ENCODE data around the gene LAMA5. TPM values are rescaled to one million over a fixed set of nuclear protein-coding genes. Genes with fewer than 3 reads are reported as not detected.

Gene LAMA5
- total and polyA plus RNA-seq, 2 of the 8 experiments (the other 6 are each of a cell fraction or from before 2014, with no cell fraction given), result 34.4 to 225 TPM

DNA sequence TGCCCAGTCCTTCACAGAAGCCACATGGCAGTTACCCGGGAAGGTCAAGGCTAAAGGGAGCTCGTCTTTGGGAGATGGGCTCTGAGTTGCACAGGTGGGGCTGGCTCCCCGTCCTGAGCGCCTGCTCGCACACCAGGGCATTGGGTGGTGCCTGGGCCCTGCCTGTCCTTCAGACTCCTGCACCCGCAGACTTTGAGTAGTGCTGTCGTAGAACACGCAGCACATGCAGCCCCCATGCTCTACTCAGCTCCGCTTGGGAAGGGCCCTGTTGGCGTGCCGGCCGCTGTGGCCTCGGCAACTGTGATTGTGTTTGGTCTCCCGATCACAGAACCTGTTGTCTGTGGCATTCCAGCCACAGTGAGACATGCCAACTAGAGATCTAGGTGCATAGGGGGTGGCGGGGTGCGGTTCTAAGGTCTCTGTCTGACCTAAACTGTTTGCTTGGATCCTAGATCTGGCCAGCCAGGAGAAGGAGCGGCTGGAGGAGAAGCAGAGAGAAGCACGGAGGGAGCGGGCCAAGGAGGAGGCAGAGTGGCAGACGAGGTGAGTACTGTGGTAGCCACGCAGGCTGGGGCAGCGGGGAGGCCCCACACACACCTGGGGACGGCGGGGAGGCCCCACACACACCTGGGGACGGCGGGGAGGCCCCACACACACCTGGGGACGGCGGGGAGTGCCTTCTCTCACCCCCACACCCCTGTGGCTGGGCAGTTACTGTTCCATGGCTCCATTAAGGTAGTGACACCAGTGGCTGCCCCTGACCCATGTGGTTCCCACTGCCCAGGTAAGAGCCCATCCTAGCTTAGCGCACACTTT, 75.7 kb downstream of the LAMA5 start:
- peaks cover 2 to 5% of the 10 kb centered on the region in 2 experiments for H4K20me1 ChIP-seq (replicated peaks in 1 of 2; ENCODE audit: control insufficient read depth in 1 of 2, insufficient read depth in 2 of 2, low read length in 2 of 2)
- no peak overlapping the region for H2AFZ ChIP-seq (ENCODE audit: low read length)
- peaks cover 5 to 41% (median 11%) of the 10 kb centered on the region in 4 experiments; a peak in 5 of 8 replicates for H3K36me3 ChIP-seq (ENCODE audit: control insufficient read depth in 2 of 4, insufficient read depth in 4 of 4, low read length in 3 of 4)
- no peak overlapping the region for H2BK20ac ChIP-seq (ENCODE audit: low read length)
- ChIA-PET CTCF (ENCODE audit: partially characterized antibody) (interaction anchor here (2.6 kb wide), 1 partner anchor 9 kb away, joined by 9 read pairs; no protein-coding TSS in a partner anchor), POLR2A (ENCODE audit: partially characterized antibody) (no interaction called here)
- H2BK120ac ChIP-seq (replicated peaks; ENCODE audit: low read depth, low read length), result no peak overlapping the region
- H3K9ac ChIP-seq (replicated peaks in 1 of 4; ENCODE audit: extremely low read depth in 1 of 4, low read depth in 3 of 4, low read length in 3 of 4), result no peak overlapping the region
- H3K14ac ChIP-seq (ENCODE audit: insufficient read length), result no peak overlapping the region
- H3K18ac ChIP-seq (ENCODE audit: extremely low read depth, low read length), result no peak overlapping the region
- H2BK12ac ChIP-seq (ENCODE audit: low read depth, low read length), result no peak overlapping the region
- no peaks in the 10 kb centered on the region for H3K27me3 ChIP-seq (replicated peaks in 1 of 4; ENCODE audit: control insufficient read depth in 3 of 4, extremely low read depth in 1 of 4, insufficient read depth in 3 of 4, low read length in 3 of 4)
- no peaks in the 10 kb centered on the region for H3K23me2 ChIP-seq (ENCODE audit: low read depth, low read length)
- no peak overlapping the region for H3K4me2 ChIP-seq (ENCODE audit: insufficient read depth in 1 of 2, low read depth in 2 of 2, low read length in 2 of 2)
- H3K79me1 ChIP-seq (ENCODE audit: low read depth, low read length), result no peaks in the 10 kb centered on the region; the same call in 1 of the 2 replicates
- H3K4me3 ChIP-seq (ENCODE audit: extremely low read depth in 1 of 4, insufficient read depth in 2 of 4, low read depth in 3 of 4, low read length in 4 of 4), result no peak overlapping the region
- no peak overlapping the region for H2BK5ac ChIP-seq (ENCODE audit: low read depth, low read length)
- no peaks in the 10 kb centered on the region for H3K4me1 ChIP-seq (replicated peaks in 1 of 4; ENCODE audit: control insufficient read depth in 3 of 4, insufficient read depth in 4 of 4, low read length in 3 of 4)
- H3K56ac ChIP-seq (replicated peaks; ENCODE audit: insufficient read length, low read depth, low read length), result no peak overlapping the region
- no peaks in the 10 kb centered on the region for H3K79me2 ChIP-seq (ENCODE audit: control insufficient read depth in 1 of 2, insufficient read depth in 2 of 2, low read length in 2 of 2)
- 92% methylated on average over 25 of the region's 29 CpGs; no CpG with 5 or more reads in 1 of the 2 experiments for WGBS, 2 experiments (ENCODE audit: extremely low coverage in 1 of 2, insufficient coverage in 1 of 2, insufficient read length in 1 of 2, insufficient replicate concordance in 2 of 2, low coverage in 1 of 2, low lambda C conversion rate in 2 of 2, missing lambda C conversion rate in 1 of 2)
- no peak overlapping the region for H4K8ac ChIP-seq (ENCODE audit: extremely low read depth, insufficient read depth, low read length)
- no peak for DNase-seq (ENCODE audit: low read depth in 1 of 2, low spot score in 2 of 2)
- no peak overlapping the region for H3K27ac ChIP-seq (ENCODE audit: low read depth, low read length)
- no peak overlapping the region for H2BK15ac ChIP-seq (ENCODE audit: low read length)
- no peaks in the 10 kb centered on the region for H3K9me3 ChIP-seq (ENCODE audit: insufficient read depth in 2 of 2, low read depth in 1 of 2, low read length in 1 of 2)
- no peak overlapping the region for H4K91ac ChIP-seq (replicated peaks; ENCODE audit: insufficient read length, low read length)
- H2AK5ac ChIP-seq (ENCODE audit: low read depth, low read length), result no peak overlapping the region
- H3K4ac ChIP-seq (replicated peaks; ENCODE audit: insufficient read length, low read depth, low read length), result no peak overlapping the region
- no peak for FAIRE-seq
- no peak overlapping the region for H4K5ac ChIP-seq (ENCODE audit: insufficient read length, low read depth, low read length)
- TF ChIP-seq, protein P1, sequence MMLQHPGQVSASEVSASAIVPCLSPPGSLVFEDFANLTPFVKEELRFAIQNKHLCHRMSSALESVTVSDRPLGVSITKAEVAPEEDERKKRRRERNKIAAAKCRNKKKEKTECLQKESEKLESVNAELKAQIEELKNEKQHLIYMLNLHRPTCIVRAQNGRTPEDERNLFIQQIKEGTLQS (IDR thresholded peaks at IDR 0.05; ENCODE audit: insufficient read depth, low read depth, low read length), result no peak
- TF ChIP-seq CHD1 (IDR thresholded peaks at IDR 0.05; ENCODE audit: low read depth, low read length), result no peak
- TF ChIP-seq GABPA (IDR thresholded peaks at IDR 0.05; ENCODE audit: borderline replicate concordance, insufficient read depth, low read length), result no peak
- TF ChIP-seq, protein P2, sequence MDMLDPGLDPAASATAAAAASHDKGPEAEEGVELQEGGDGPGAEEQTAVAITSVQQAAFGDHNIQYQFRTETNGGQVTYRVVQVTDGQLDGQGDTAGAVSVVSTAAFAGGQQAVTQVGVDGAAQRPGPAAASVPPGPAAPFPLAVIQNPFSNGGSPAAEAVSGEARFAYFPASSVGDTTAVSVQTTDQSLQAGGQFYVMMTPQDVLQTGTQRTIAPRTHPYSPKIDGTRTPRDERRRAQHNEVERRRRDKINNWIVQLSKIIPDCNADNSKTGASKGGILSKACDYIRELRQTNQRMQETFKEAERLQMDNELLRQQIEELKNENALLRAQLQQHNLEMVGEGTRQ (IDR thresholded peaks at IDR 0.05; ENCODE audit: low read length), result no peak
- no peak overlapping the region for H3K23ac ChIP-seq (ENCODE audit: insufficient read length)

Measured in H1 (cell line).